H1 (cell line): ENCODE data around the gene CCL23. TPM values are rescaled to one million over a fixed set of nuclear protein-coding genes. Genes with fewer than 3 reads are reported as not detected.

ENCODE experiments used
- CTCF ChIA-PET: fragments of 300-600 bp; sonication (Branson Sonifier 250); formaldehyde crosslinking; loops from one replicate; lab custom pipeline; 2021; ENCODE audit not compliant: partially characterized antibody; lab: Charles Lee
- POLR2A ChIA-PET: fragments of 300-600 bp; sonication (Branson Sonifier 250); formaldehyde crosslinking; loops from one replicate; lab custom pipeline; 2021; ENCODE audit warnings: inconsistent platforms; ENCODE audit not compliant: partially characterized antibody; lab: Charles Lee
- DNase-seq, 2 experiments: peaks; one replicate each; pipeline versions ENCODE4 v3.0.0 to v3.0.0-alpha.2; 2010 to 2022; ENCODE audit warnings: low spot score in 2 of 2, low read depth in 1 of 2, mixed read lengths in 1 of 2
- FAIRE-seq: peaks from 2 replicates; lab custom pipeline; 2011; peaks lifted over from hg19 to GRCh38; lab: Jason Lieb, UNC
- H2AFZ ChIP-seq: 2 replicates; pipeline ENCODE4 v1.8.1; 2012; ENCODE audit warnings: low read length, inconsistent platforms
- H2AK5ac ChIP-seq: 2 replicates; pipeline ENCODE4 v1.6.1; 2013; ENCODE audit warnings: low read depth, low read length
- H2BK120ac ChIP-seq: replicated peaks from 2 replicates; pipeline ENCODE3; 2013; ENCODE audit warnings: low read depth, low read length, inconsistent platforms
- H2BK12ac ChIP-seq: 2 replicates; pipeline ENCODE4 v1.6.1; 2013; ENCODE audit warnings: low read depth, low read length
- H2BK15ac ChIP-seq: 2 replicates; pipeline ENCODE4 v1.6.1; 2013; ENCODE audit warnings: low read length
- H2BK20ac ChIP-seq: 2 replicates; pipeline ENCODE4 v1.6.1; 2013; ENCODE audit warnings: low read length
- H2BK5ac ChIP-seq: 2 replicates; pipeline ENCODE4 v1.6.1; 2013; ENCODE audit warnings: low read depth, low read length
- H3K14ac ChIP-seq: 2 replicates; pipeline ENCODE4 v1.6.1; 2013; ENCODE audit warnings: inconsistent platforms; ENCODE audit not compliant: insufficient read length
- H3K18ac ChIP-seq: 2 replicates; pipeline ENCODE4 v1.6.1; 2013; ENCODE audit warnings: low read length; ENCODE audit errors: extremely low read depth
- H3K23ac ChIP-seq: 2 replicates; pipeline ENCODE4 v1.6.1; 2013; ENCODE audit warnings: inconsistent platforms; ENCODE audit not compliant: insufficient read length
- H3K23me2 ChIP-seq: 2 replicates; pipeline ENCODE4 v1.6.1; 2013; ENCODE audit warnings: low read depth, low read length
- H3K27ac ChIP-seq: 2 replicates; pipeline ENCODE4 v1.6.1; 2011; ENCODE audit warnings: low read depth, low read length, inconsistent platforms
- H3K27me3 ChIP-seq, 4 experiments: replicated peaks in 1 of 4; 1 replicate in 1 of 4; 2 replicates in 3 of 4; pipeline versions ENCODE4 v1.6.1 to v1.8.1; 2011 to 2013; ENCODE audit warnings: low read length in 3 of 4, mild to moderate bottlenecking in 3 of 4, inconsistent platforms in 2 of 4, mixed read lengths in 2 of 4, moderate library complexity in 1 of 4; ENCODE audit not compliant: control insufficient read depth in 3 of 4, insufficient read depth in 3 of 4; ENCODE audit errors: extremely low read depth in 1 of 4
- H3K36me3 ChIP-seq, 4 experiments: 2 replicates each; pipeline versions ENCODE4 v1.6.1 to v1.8.1; 2011 to 2013; ENCODE audit warnings: mild to moderate bottlenecking in 4 of 4, low read length in 3 of 4, moderate library complexity in 2 of 4, control low read depth in 1 of 4, inconsistent platforms in 1 of 4; ENCODE audit not compliant: insufficient read depth in 4 of 4, control insufficient read depth in 2 of 4
- H3K4ac ChIP-seq: replicated peaks from 2 replicates; pipeline ENCODE3; 2013; ENCODE audit warnings: low read length, low read depth, mixed read lengths, inconsistent platforms; ENCODE audit not compliant: insufficient read length
- H3K4me1 ChIP-seq, 4 experiments: replicated peaks in 1 of 4; 1 replicate in 1 of 4; 2 replicates in 3 of 4; pipeline versions ENCODE4 v1.6.1 to v1.8.1; 2011 to 2013; ENCODE audit warnings: low read length in 3 of 4, inconsistent platforms in 2 of 4, mixed read lengths in 1 of 4; ENCODE audit not compliant: insufficient read depth in 4 of 4, control insufficient read depth in 3 of 4
- H3K4me2 ChIP-seq, 2 experiments: 2 replicates each; pipeline versions ENCODE4 v1.6.1 to v1.8.1; 2011 to 2013; ENCODE audit warnings: low read depth in 2 of 2, low read length in 2 of 2, control low read depth in 1 of 2, inconsistent platforms in 1 of 2, mild to moderate bottlenecking in 1 of 2; ENCODE audit not compliant: insufficient read depth in 1 of 2
- H3K4me3 ChIP-seq, 4 experiments: fragments of 200-600, 300-600 bp in 1 of 4; sonication (generic), shearing (Covaris generic), sonication (Bioruptor Twin) in 1 of 4; 2 replicates each; pipeline versions ENCODE4 v1.5.1 to v1.8.1; 2011 to 2016; ENCODE audit warnings: low read length in 4 of 4, low read depth in 3 of 4, control low read depth in 2 of 4, inconsistent platforms in 2 of 4, mild to moderate bottlenecking in 2 of 4, mixed read lengths in 1 of 4, moderate library complexity in 1 of 4; ENCODE audit not compliant: insufficient read depth in 2 of 4; ENCODE audit errors: extremely low read depth in 1 of 4
- H3K56ac ChIP-seq: replicated peaks from 2 replicates; pipeline ENCODE3; 2013; ENCODE audit warnings: low read depth, mild to moderate bottlenecking, mixed read lengths, low read length, inconsistent platforms; ENCODE audit not compliant: insufficient read length
- H3K79me1 ChIP-seq: 2 replicates; pipeline ENCODE4 v1.6.1; 2013; ENCODE audit warnings: low read depth, low read length, control low read depth
- H3K79me2 ChIP-seq, 2 experiments: 2 replicates each; pipeline versions ENCODE4 v1.6.1 to v1.8.1; 2012 to 2013; ENCODE audit warnings: low read length in 2 of 2, mild to moderate bottlenecking in 2 of 2, inconsistent platforms in 1 of 2; ENCODE audit not compliant: insufficient read depth in 2 of 2, control insufficient read depth in 1 of 2
- H3K9ac ChIP-seq, 4 experiments: replicated peaks in 1 of 4; 1 replicate in 1 of 4; 2 replicates in 3 of 4; pipeline versions ENCODE4 v1.6.1 to v1.8.1; 2011 to 2013; ENCODE audit warnings: low read depth in 3 of 4, low read length in 3 of 4, control low read depth in 2 of 4, mild to moderate bottlenecking in 2 of 4, moderate library complexity in 2 of 4, inconsistent platforms in 1 of 4; ENCODE audit errors: extremely low read depth in 1 of 4
- H3K9me3 ChIP-seq, 2 experiments: 2 replicates each; pipeline versions ENCODE4 v1.6.1 to v1.8.1; 2012 to 2013; ENCODE audit warnings: mild to moderate bottlenecking in 2 of 2, moderate library complexity in 2 of 2, control low read depth in 1 of 2, inconsistent platforms in 1 of 2, low read depth in 1 of 2, low read length in 1 of 2, mixed read lengths in 1 of 2; ENCODE audit not compliant: insufficient read depth in 2 of 2
- H4K20me1 ChIP-seq, 2 experiments: replicated peaks in 1 of 2; 2 replicates each; pipeline versions ENCODE3 to v1.8.1; 2011 to 2013; ENCODE audit warnings: inconsistent platforms in 2 of 2, low read length in 2 of 2, mild to moderate bottlenecking in 1 of 2; ENCODE audit not compliant: insufficient read depth in 2 of 2, control insufficient read depth in 1 of 2
- H4K5ac ChIP-seq: 2 replicates; pipeline ENCODE4 v1.6.1; 2013; ENCODE audit warnings: low read length, low read depth, mixed read lengths, inconsistent platforms; ENCODE audit not compliant: insufficient read length
- H4K8ac ChIP-seq: 2 replicates; pipeline ENCODE4 v1.8.0; 2013; ENCODE audit warnings: mild to moderate bottlenecking, moderate library complexity, low read length, inconsistent platforms; ENCODE audit not compliant: insufficient read depth; ENCODE audit errors: extremely low read depth
- H4K91ac ChIP-seq: replicated peaks from 2 replicates; pipeline ENCODE3; 2013; ENCODE audit warnings: low read length, mixed read lengths, inconsistent platforms; ENCODE audit not compliant: insufficient read length
- CEBPB ChIP-seq: IDR thresholded peaks from 2 replicates; pipeline ENCODE4 v1.6.1; 2012; ENCODE audit warnings: low read depth, low read length
- CHD1 ChIP-seq: IDR thresholded peaks from 2 replicates; pipeline ENCODE4 v1.6.1; 2012; ENCODE audit warnings: low read depth, low read length, improper control_type of control experiment
- CTBP2 ChIP-seq: IDR thresholded peaks from 2 replicates; pipeline ENCODE4 v1.7.0; 2011; ENCODE audit warnings: borderline replicate concordance, mild to moderate bottlenecking, moderate library complexity, mixed read lengths, low read length; ENCODE audit not compliant: insufficient read depth, insufficient read length
- EGR1 ChIP-seq: IDR thresholded peaks from 2 replicates; pipeline ENCODE4 v1.6.1; 2011; ENCODE audit warnings: low read depth, low read length, borderline replicate concordance
- NANOG ChIP-seq: IDR thresholded peaks from 2 replicates; pipeline ENCODE4 v1.6.1; 2011; ENCODE audit warnings: low read length, low read depth, mild to moderate bottlenecking, inconsistent platforms; ENCODE audit not compliant: insufficient read depth, poor library complexity, severe bottlenecking
- POLR2A ChIP-seq, 2 experiments: IDR thresholded peaks; 1 replicate in 1 of 2; 2 replicates in 1 of 2; pipeline ENCODE4 v1.6.1; 2011; ENCODE audit warnings: low read depth in 2 of 2, low read length in 2 of 2, mild to moderate bottlenecking in 2 of 2; ENCODE audit errors: control extremely low read depth in 1 of 2
- RNF2 ChIP-seq: fragments of 200-900, 300-1000 bp; sonication (generic); IDR thresholded peaks from 2 replicates; pipeline ENCODE4 v1.7.1; 2016; ENCODE audit warnings: borderline replicate concordance, low read depth, mild to moderate bottlenecking, antibody characterized with exemption, low read length; ENCODE audit not compliant: poor library complexity, severe bottlenecking; ENCODE audit errors: missing control alignments
- SRF ChIP-seq: IDR thresholded peaks from 2 replicates; pipeline ENCODE4 v1.6.1; 2011; ENCODE audit warnings: mild to moderate bottlenecking, low read depth, low read length, moderate library complexity
- YY1 ChIP-seq: IDR thresholded peaks from 2 replicates; pipeline ENCODE4 v1.6.1; 2011; ENCODE audit warnings: low read depth, mild to moderate bottlenecking, low read length
- WGBS, 2 experiments: shearing (Covaris generic) in 1 of 2; methylation state at CpG; one replicate each; pipeline versions ENCODE4 v1.1.6 to v1.1.7; 2013 to 2015; ENCODE audit warnings: low lambda C conversion rate in 2 of 2, mixed read lengths in 2 of 2, inconsistent platforms in 1 of 2, low coverage in 1 of 2, missing lambda C conversion rate in 1 of 2; ENCODE audit not compliant: insufficient replicate concordance in 2 of 2, insufficient coverage in 1 of 2, insufficient read length in 1 of 2; ENCODE audit errors: extremely low coverage in 1 of 2, missing lambda C conversion rate in 1 of 2; 5-methylcytosine and 5-hydroxymethylcytosine counted together
- polyA plus RNA-seq, 7 experiments: library from polyadenylated mRNA; depleted of rRNA in 3 of 7; stranded (reverse) in 5 of 7; unstranded in 2 of 7; fragments of >200 nt in 5 of 7; fragments of 200-250 nt in 2 of 7; gene quantifications; 1 replicate in 5 of 7; 2 replicates in 1 of 7; 4 replicates in 1 of 7; pipeline versions ENCODE4 v1.2.1 to v1.2.3, GENCODE V29; 2011 to 2013; ENCODE audit warnings: missing spikeins in 2 of 7, mixed read lengths in 2 of 7
- total RNA-seq: library from RNA; stranded (reverse); fragmentation: NEBNext Ultra II Directional; extraction: Animal tissue kit (Norgen Biotek cat#: 25700); gene quantifications from 2 replicates; pipeline ENCODE4 v1.2.1, GENCODE V29; 2021
- TF ChIP-seq, protein P1 (sequence below), 3 experiments: IDR thresholded peaks; 1 replicate in 2 of 3; 2 replicates in 1 of 3; pipeline versions ENCODE4 v1.5.1 to v1.6.1; 2011; ENCODE audit warnings: low read length in 3 of 3, mild to moderate bottlenecking in 3 of 3, inconsistent platforms in 2 of 3, low read depth in 1 of 3, moderate library complexity in 1 of 3; ENCODE audit not compliant: insufficient read depth in 1 of 3; ENCODE audit errors: control extremely low read depth in 1 of 3

The CCL23 gene
- total and polyA plus RNA-seq, 2 of the 8 experiments (the other 6 are each of a cell fraction or from before 2014, with no cell fraction given): not detected

DNA sequence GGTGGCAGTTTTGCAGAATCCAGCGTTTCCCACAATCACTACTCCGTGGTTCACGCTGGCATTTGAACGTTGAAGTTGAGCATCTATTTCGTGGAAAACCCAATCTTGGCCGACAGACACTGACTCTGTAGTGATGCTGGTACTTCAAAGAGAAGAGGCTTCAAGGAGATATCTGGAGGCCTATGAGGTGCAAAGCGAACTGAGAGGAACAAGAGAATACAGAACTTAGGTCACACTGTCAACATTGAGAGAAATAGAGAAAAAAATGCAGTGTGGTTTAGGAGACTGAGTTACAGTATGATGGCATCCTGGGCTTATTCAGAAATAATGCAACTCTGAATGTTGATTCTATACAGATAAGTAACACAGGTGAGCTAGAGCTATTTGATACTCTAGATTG lies 52.5 kb downstream of the CCL23 start:
- Histone ChIP-seq H4K20me1 (no peaks in the 10 kb centered on the region), H3K79me2 (no peaks in the 10 kb centered on the region), H3K56ac (no peak overlapping the region), H3K4ac (no peak overlapping the region), H3K18ac (no peak overlapping the region), H2BK120ac (no peak overlapping the region), H2AK5ac (no peak overlapping the region), H4K91ac (no peak overlapping the region), H3K9ac (no peak overlapping the region), H3K79me1 (no peaks in the 10 kb centered on the region), H4K8ac (no peak overlapping the region), H3K4me2 (no peak overlapping the region), H3K36me3 (no peaks in the 10 kb centered on the region), H3K4me1 (peaks cover 0 to 2% (median 0%) of the 10 kb centered on the region in 4 experiments; a peak in 2 of 7 replicates), H3K23ac (no peak overlapping the region), H2BK12ac (no peak overlapping the region), H3K4me3 (no peak overlapping the region), H2BK5ac (no peak overlapping the region), H3K23me2 (no peaks in the 10 kb centered on the region), H3K27ac (no peak overlapping the region), H2BK20ac (no peak overlapping the region), H2AFZ (no peak overlapping the region), H3K27me3 (no peaks in the 10 kb centered on the region), H3K9me3 (no peaks in the 10 kb centered on the region), H4K5ac (no peak overlapping the region), H3K14ac (no peak overlapping the region), H2BK15ac (no peak overlapping the region)
- FAIRE-seq (no peak), DNase-seq (no peak)
- POLR2A ChIA-PET: no interaction called here
- CTCF ChIA-PET: interaction anchor here (1.1 to 1.8 kb wide), 3 partner anchors 10 to 184 kb away, joined by 3 to 9 read pairs (median 4); no protein-coding TSS in a partner anchor
- WGBS, 2 experiments: 100% methylated on average over 7 of the region's 7 CpGs; no CpG with 5 or more reads in 1 of the 2 experiments
- TF ChIP-seq CEBPB (no peak), SRF (no peak), YY1 (no peak), CHD1 (no peak), EGR1 (no peak), RNF2 (no peak), POLR2A (IDR thresholded peaks at IDR 0.05; ENCODE audit: control extremely low read depth in 1 of 2, low read depth in 2 of 2, low read length in 2 of 2) (no peak), CTBP2 (no peak), NANOG (no peak)
- TF ChIP-seq, protein P1, sequence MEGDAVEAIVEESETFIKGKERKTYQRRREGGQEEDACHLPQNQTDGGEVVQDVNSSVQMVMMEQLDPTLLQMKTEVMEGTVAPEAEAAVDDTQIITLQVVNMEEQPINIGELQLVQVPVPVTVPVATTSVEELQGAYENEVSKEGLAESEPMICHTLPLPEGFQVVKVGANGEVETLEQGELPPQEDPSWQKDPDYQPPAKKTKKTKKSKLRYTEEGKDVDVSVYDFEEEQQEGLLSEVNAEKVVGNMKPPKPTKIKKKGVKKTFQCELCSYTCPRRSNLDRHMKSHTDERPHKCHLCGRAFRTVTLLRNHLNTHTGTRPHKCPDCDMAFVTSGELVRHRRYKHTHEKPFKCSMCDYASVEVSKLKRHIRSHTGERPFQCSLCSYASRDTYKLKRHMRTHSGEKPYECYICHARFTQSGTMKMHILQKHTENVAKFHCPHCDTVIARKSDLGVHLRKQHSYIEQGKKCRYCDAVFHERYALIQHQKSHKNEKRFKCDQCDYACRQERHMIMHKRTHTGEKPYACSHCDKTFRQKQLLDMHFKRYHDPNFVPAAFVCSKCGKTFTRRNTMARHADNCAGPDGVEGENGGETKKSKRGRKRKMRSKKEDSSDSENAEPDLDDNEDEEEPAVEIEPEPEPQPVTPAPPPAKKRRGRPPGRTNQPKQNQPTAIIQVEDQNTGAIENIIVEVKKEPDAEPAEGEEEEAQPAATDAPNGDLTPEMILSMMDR (IDR thresholded peaks at IDR 0.05; ENCODE audit: control extremely low read depth in 1 of 3, insufficient read depth in 1 of 3, low read depth in 1 of 3, low read length in 3 of 3): no peak
